ENCODE data around the gene CYB561D2.

The CYB561D2 gene

GRCh38 chr3:50393061-50393460 lies 42.4 kb downstream of the CYB561D2 start:
- no peak for DNase-seq

- no peak for DNase-seq
These were observed 44.6 kb downstream of the CYB561D2 start for GRCh38 chr3:50395070-50395860.

- no peak for DNase-seq
These were observed 45.8 kb downstream of the CYB561D2 start for GRCh38 chr3:50396502-50396901.

GRCh38 chr3:50401978-50402595 lies 51.4 kb downstream of the CYB561D2 start:
- no peak for DNase-seq

Measured in NCI-H2227 treated with DMSO at 0.1 percent for 48 hours (cell line).